GM12892 (cell line): Measurements from ENCODE around the gene CD101.

Experiments
- POLR2A ChIP-seq: IDR thresholded peaks from 2 replicates; pipeline ENCODE4 v1.6.1; 2011; ENCODE audit warnings: low read depth, low read length, control low read depth
- POLR2AphosphoS5 ChIP-seq: IDR thresholded peaks from 2 replicates; pipeline ENCODE4 v1.6.1; 2011; ENCODE audit warnings: low read depth, low read length, control low read depth
- TAF1 ChIP-seq: IDR thresholded peaks from 2 replicates; pipeline ENCODE4 v1.6.1; 2011; ENCODE audit warnings: low read depth, mild to moderate bottlenecking, control low read depth, low read length, borderline replicate concordance

DNA sequence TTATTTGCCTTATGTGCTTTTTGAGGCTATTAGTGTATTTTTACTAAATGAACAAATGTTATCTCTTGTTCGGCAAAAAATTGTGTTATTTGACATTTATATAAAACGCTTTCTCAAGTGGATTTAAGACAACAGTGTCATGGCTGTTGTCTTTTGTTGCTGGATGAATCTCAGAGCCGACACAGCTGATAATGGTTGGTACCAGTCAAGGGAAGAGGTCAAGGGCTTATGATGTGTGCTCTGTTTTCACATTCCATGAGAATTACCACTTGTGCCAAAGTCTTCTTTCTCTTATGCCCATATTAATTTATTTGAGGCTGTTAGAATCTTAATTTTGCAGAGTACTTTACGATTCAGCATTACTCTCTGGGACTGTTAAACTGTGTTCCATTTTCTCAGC, 17.9 kb upstream of the CD101 start:
- TF ChIP-seq POLR2AphosphoS5 (no peak), POLR2A (no peak), TAF1 (no peak)
